ENCODE measurements around the gene LEMD2. TPM values are rescaled to one million over a fixed set of nuclear protein-coding genes. Genes with fewer than 3 reads are reported as not detected.

The LEMD2 gene
- total RNA-seq, 2 donors from 2014 or later = 62.0 to 75.8 TPM

- Mint-ChIP-seq H3K27ac (peak overlapping the region; percentile 64), H3K9me3 (peaks cover 4% of the 10 kb centered on the region), H3K36me3 (ENCODE audit: low read depth) (no peaks in the 10 kb centered on the region), H3K4me3 (no peak overlapping the region), H3K27me3 (ENCODE audit: insufficient read depth) (peaks cover 5% of the 10 kb centered on the region), H3K4me1 (no peaks in the 10 kb centered on the region)
- Histone ChIP-seq H3K36me3 (ENCODE audit: control insufficient read depth, insufficient read depth, low read length) (no peaks in the 10 kb centered on the region), H3K27me3 (ENCODE audit: control insufficient read depth, insufficient read depth, low read length, poor library complexity, severe bottlenecking) (no peaks in the 10 kb centered on the region), H3K4me1 (ENCODE audit: control insufficient read depth, insufficient read depth, low read length) (no peaks in the 10 kb centered on the region), H3K4me3 (ENCODE audit: low read length) (no peak overlapping the region), H3K9ac (ENCODE audit: extremely low read depth, low read length, poor library complexity, severe bottlenecking) (no peak overlapping the region), H3K9me3 (ENCODE audit: control insufficient read depth, low read length) (no peaks in the 10 kb centered on the region), H3K27ac (ENCODE audit: low read depth, low read length) (peak overlapping the region; percentile 24)
- 76 to 79% methylated on average over 5 to 7 of the region's 7 CpGs for WGBS, 2 experiments (ENCODE audit: insufficient coverage in 1 of 2, insufficient read length in 1 of 2)
- DNase-seq = peak; percentile 87
- peak; percentile 79 for TF ChIP-seq CTCF (conservative IDR thresholded peaks at IDR 0.05)
These were observed 26.9 kb downstream of the LEMD2 start for GRCh38 chr6:33761922-33762629.

GRCh38 chr6:33761581-33761921 is 27.4 kb downstream of the LEMD2 start:
- WGBS, 2 experiments (ENCODE audit: insufficient coverage in 1 of 2, insufficient read length in 1 of 2) = 81% methylated on average over 2 of the region's 2 CpGs; no CpG with 5 or more reads in 1 of the 2 experiments
- Histone ChIP-seq H3K27me3 (ENCODE audit: control insufficient read depth, insufficient read depth, low read length, poor library complexity, severe bottlenecking) (no peaks in the 10 kb centered on the region), H3K36me3 (ENCODE audit: control insufficient read depth, insufficient read depth, low read length) (no peaks in the 10 kb centered on the region), H3K9ac (ENCODE audit: extremely low read depth, low read length, poor library complexity, severe bottlenecking) (no peak overlapping the region), H3K4me3 (ENCODE audit: low read length) (no peak overlapping the region), H3K9me3 (ENCODE audit: control insufficient read depth, low read length) (no peaks in the 10 kb centered on the region), H3K27ac (ENCODE audit: low read depth, low read length) (peak overlapping the region; percentile 24), H3K4me1 (ENCODE audit: control insufficient read depth, insufficient read depth, low read length) (no peaks in the 10 kb centered on the region)
- no peak overlapping the region for H3K27ac Mint-ChIP-seq
- H3K9me3 Mint-ChIP-seq = peaks cover 2% of the 10 kb centered on the region
- DNase-seq = no peak
- H3K4me3 Mint-ChIP-seq = no peak overlapping the region
- H3K27me3 Mint-ChIP-seq (ENCODE audit: insufficient read depth) = peaks cover 5% of the 10 kb centered on the region
- H3K4me1 Mint-ChIP-seq = no peaks in the 10 kb centered on the region
- H3K36me3 Mint-ChIP-seq (ENCODE audit: low read depth) = no peaks in the 10 kb centered on the region
- no peak for TF ChIP-seq CTCF (conservative IDR thresholded peaks at IDR 0.05)

GRCh38 chr6:33759887-33760629 is 28.9 kb downstream of the LEMD2 start:
- no peak for TF ChIP-seq CTCF (conservative IDR thresholded peaks at IDR 0.05)
- H3K4me1 ChIP-seq (ENCODE audit: control insufficient read depth, insufficient read depth, low read length) = no peaks in the 10 kb centered on the region

More at GRCh38 chr6:33759887-33760629, 28.9 kb downstream of the LEMD2 start:
- Mint-ChIP-seq H3K36me3 (ENCODE audit: low read depth) (no peaks in the 10 kb centered on the region), H3K4me1 (no peaks in the 10 kb centered on the region), H3K27ac (no peak overlapping the region), H3K27me3 (ENCODE audit: insufficient read depth) (no peaks in the 10 kb centered on the region), H3K9me3 (no peaks in the 10 kb centered on the region), H3K4me3 (no peak overlapping the region)
- Histone ChIP-seq H3K27ac (ENCODE audit: low read depth, low read length) (no peak overlapping the region), H3K9me3 (ENCODE audit: control insufficient read depth, low read length) (no peaks in the 10 kb centered on the region), H3K36me3 (ENCODE audit: control insufficient read depth, insufficient read depth, low read length) (no peaks in the 10 kb centered on the region), H3K4me3 (ENCODE audit: low read length) (no peak overlapping the region), H3K27me3 (ENCODE audit: control insufficient read depth, insufficient read depth, low read length, poor library complexity, severe bottlenecking) (no peaks in the 10 kb centered on the region), H3K9ac (ENCODE audit: extremely low read depth, low read length, poor library complexity, severe bottlenecking) (no peak overlapping the region)
- WGBS, 2 experiments (ENCODE audit: insufficient coverage in 1 of 2, insufficient read length in 1 of 2) = 95 to 99% methylated on average over 8 to 9 of the region's 9 CpGs
- DNase-seq = no peak
